OCI-LY7 (cell line): ENCODE measurements around the gene NCF2.

ENCODE experiments used
- EZH2phosphoT487 ChIP-seq: fragments of 200-600 bp; sonication (generic); IDR thresholded peaks from 2 replicates; pipeline ENCODE4 v1.6.1; 2018; ENCODE audit warnings: low read depth, borderline replicate concordance, mild to moderate bottlenecking, mixed run types, antibody characterized with exemption, low read length, moderate library complexity, mixed read lengths
- TF ChIP-seq, protein P1 (sequence below): fragments of 200-600 bp; sonication (generic); conservative IDR thresholded peaks from 2 replicates; pipeline ENCODE4 v1.5.1; 2014; ENCODE audit warnings: mild to moderate bottlenecking, antibody characterized with exemption, low read length, moderate library complexity, mixed read lengths

DNA sequence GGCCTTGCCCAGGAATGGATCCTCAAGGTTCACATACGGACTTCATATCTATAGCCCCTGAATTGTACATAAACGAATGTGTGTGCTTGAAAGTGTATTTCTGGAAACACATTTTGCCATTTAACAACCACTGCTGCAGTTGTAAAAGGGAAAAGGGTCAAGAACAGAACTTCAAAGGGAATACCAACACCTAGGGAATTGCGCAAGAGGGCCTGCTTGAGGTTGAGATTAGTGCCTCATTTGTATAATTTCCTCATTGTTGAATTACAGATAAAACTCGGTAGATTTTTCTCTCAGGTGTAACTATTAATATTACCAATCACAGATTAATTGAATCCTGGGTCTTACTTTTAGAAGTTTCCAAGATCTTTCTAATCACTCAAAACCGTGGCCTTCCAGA is 6.1 kb downstream of the NCF2 start:
- TF ChIP-seq, protein P1, sequence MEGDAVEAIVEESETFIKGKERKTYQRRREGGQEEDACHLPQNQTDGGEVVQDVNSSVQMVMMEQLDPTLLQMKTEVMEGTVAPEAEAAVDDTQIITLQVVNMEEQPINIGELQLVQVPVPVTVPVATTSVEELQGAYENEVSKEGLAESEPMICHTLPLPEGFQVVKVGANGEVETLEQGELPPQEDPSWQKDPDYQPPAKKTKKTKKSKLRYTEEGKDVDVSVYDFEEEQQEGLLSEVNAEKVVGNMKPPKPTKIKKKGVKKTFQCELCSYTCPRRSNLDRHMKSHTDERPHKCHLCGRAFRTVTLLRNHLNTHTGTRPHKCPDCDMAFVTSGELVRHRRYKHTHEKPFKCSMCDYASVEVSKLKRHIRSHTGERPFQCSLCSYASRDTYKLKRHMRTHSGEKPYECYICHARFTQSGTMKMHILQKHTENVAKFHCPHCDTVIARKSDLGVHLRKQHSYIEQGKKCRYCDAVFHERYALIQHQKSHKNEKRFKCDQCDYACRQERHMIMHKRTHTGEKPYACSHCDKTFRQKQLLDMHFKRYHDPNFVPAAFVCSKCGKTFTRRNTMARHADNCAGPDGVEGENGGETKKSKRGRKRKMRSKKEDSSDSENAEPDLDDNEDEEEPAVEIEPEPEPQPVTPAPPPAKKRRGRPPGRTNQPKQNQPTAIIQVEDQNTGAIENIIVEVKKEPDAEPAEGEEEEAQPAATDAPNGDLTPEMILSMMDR = no peak
- no peak for TF ChIP-seq EZH2phosphoT487
